GM12873 (cell line): ENCODE results near the gene KICS2.

Experiments
- TF ChIP-seq, protein P1 (sequence below): IDR thresholded peaks from 2 replicates; pipeline ENCODE4 v1.5.1; 2012; ENCODE audit warnings: low read depth, mild to moderate bottlenecking, moderate library complexity, low read length, control low read depth; ENCODE audit not compliant: insufficient read depth; ENCODE audit errors: missing control alignments

Gene KICS2

GRCh38 chr12:64256166-64256800 lies 34.2 kb upstream of the KICS2 start:
- TF ChIP-seq, protein P1, sequence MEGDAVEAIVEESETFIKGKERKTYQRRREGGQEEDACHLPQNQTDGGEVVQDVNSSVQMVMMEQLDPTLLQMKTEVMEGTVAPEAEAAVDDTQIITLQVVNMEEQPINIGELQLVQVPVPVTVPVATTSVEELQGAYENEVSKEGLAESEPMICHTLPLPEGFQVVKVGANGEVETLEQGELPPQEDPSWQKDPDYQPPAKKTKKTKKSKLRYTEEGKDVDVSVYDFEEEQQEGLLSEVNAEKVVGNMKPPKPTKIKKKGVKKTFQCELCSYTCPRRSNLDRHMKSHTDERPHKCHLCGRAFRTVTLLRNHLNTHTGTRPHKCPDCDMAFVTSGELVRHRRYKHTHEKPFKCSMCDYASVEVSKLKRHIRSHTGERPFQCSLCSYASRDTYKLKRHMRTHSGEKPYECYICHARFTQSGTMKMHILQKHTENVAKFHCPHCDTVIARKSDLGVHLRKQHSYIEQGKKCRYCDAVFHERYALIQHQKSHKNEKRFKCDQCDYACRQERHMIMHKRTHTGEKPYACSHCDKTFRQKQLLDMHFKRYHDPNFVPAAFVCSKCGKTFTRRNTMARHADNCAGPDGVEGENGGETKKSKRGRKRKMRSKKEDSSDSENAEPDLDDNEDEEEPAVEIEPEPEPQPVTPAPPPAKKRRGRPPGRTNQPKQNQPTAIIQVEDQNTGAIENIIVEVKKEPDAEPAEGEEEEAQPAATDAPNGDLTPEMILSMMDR: peak; percentile 50

DNA sequence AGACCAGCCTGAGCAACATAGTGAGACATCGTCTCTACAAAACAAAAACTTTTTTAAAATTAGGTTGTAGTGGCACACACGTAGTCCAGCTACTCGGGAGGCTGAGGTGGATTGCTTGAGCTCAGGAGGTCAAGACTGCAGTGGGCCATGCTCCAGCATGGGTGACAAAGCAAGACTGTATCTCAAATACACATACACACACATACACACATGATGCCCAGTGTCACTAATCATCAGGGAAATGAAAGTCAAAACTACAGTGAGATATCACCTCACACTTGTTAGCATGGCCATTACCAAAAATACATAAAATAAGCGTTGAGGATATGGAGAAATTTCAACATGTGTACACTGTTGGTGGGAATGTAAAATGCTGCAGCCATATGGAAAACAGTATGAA lies 33.2 kb upstream of the KICS2 start:
- TF ChIP-seq, protein P1: no peak

GRCh38 chr12:64253356-64253755 lies 31.3 kb upstream of the KICS2 start:
- TF ChIP-seq, protein P1: no peak

- TF ChIP-seq, protein P1: no peak
Measured at GRCh38 chr12:64252681-64253080, 30.6 kb upstream of the KICS2 start.

DNA sequence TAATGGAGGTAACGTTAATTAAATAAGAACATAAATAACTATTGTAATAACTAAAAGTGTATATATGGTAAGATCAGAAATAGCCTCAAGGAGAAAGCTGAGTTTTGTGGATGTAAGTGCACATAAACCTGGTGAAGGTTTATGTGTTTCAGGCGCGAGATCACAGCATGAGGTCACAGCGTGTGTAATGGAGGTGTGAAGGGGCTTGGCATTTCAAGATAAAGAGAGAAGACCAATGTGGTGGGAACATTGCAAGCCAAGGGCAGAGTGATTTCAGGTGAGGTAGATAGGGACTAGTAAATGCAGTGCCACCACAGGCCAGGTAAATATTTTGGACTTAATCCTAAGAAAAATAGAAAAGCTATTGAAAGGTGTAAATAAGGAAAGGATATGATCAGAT lies 21.7 kb upstream of the KICS2 start:
- TF ChIP-seq, protein P1: no peak

GRCh38 chr12:64240781-64241180 lies 18.7 kb upstream of the KICS2 start:
- TF ChIP-seq, protein P1: no peak

GRCh38 chr12:64237382-64237781 lies 15.3 kb upstream of the KICS2 start:
- TF ChIP-seq, protein P1: no peak
